ENCODE results near the gene GSN. TPM values are rescaled to one million over a fixed set of nuclear protein-coding genes. Genes with fewer than 3 reads are reported as not detected.

Gene GSN
- total RNA-seq, 4 donors from 2014 or later, result 628 to 986 (median 782) TPM

DNA sequence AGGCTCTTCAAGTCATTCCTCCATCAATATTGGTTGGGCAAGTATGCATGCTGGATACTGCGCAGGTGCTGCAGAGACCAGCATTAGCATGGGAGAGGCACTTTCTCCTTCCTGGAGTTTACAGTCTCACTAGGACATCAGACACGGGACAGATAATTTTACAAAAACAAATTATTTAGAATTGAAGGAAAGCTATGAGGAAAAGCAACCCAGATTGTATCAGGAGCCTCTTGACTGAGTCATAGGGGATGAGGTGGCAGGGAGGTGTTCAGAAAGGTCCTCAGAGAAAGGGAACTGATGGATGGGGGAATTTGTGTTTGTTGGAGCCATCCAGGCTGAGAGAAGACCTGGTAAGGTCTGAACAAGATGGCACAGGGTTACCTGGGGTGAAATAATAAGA is 41.8 kb upstream of the GSN start:
- H3K27ac ChIP-seq, result no peak overlapping the region
- DNase-seq, result no peak
- H3K36me3 ChIP-seq, result no peaks in the 10 kb centered on the region
- H3K4me3 ChIP-seq, result no peak overlapping the region
- in situ Hi-C loops (cut with MboI; ENCODE audit: low pct_ligation_motif_present in 1 of 4, low pct_unique_long_range_greater_than_20kb in 1 of 4, low sequenced_read_pairs in 3 of 4) (no loop called here), intact Hi-C loops (cut with DNase I; ENCODE audit: low total_unique reads) (no loop called here)
- H3K4me1 ChIP-seq, result no peaks in the 10 kb centered on the region
- 80 to 83% methylated on average over 2 of the region's 2 CpGs for WGBS, 2 donors (ENCODE audit: low coverage in 1 of 2)
- no peaks in the 10 kb centered on the region for H3K9me3 ChIP-seq
- no peak for TF ChIP-seq EP300 (IDR thresholded peaks at IDR 0.05; ENCODE audit: low read depth)
- no peaks in the 10 kb centered on the region for H3K27me3 ChIP-seq

GRCh38 chr9:121227862-121228261 is 40.1 kb upstream of the GSN start:
- TF ChIP-seq POLR2AphosphoS5 (IDR thresholded peaks at IDR 0.05) (no peak), POLR2A (IDR thresholded peaks at IDR 0.05) (no peak)
- Histone ChIP-seq H3K27me3 (no peaks in the 10 kb centered on the region), H3K9me3 (no peaks in the 10 kb centered on the region), H3K4me3 (no peak overlapping the region), H3K4me1 (no peaks in the 10 kb centered on the region), H3K36me3 (no peaks in the 10 kb centered on the region), H3K27ac (no peak overlapping the region)
- no peak for DNase-seq
- 33 to 59% methylated on average over 1 to 4 of the region's 4 CpGs for WGBS, 2 donors (ENCODE audit: low coverage in 1 of 2)
- intact Hi-C loops (cut with DNase I; ENCODE audit: low total_unique reads) (no loop called here), in situ Hi-C loops (cut with MboI; ENCODE audit: low pct_ligation_motif_present in 1 of 4, low pct_unique_long_range_greater_than_20kb in 1 of 4, low sequenced_read_pairs in 3 of 4) (no loop called here)

- DNase-seq, result no peak
- Histone ChIP-seq H3K9me3 (no peaks in the 10 kb centered on the region), H3K27me3 (no peaks in the 10 kb centered on the region), H3K27ac (no peak overlapping the region), H3K36me3 (no peaks in the 10 kb centered on the region), H3K4me1 (no peaks in the 10 kb centered on the region), H3K4me3 (no peak overlapping the region)
- TF ChIP-seq EP300 (IDR thresholded peaks at IDR 0.05; ENCODE audit: low read depth), result no peak
- in situ Hi-C loops (cut with MboI; ENCODE audit: low pct_ligation_motif_present in 1 of 4, low pct_unique_long_range_greater_than_20kb in 1 of 4, low sequenced_read_pairs in 3 of 4), result no loop called here
- intact Hi-C loops (cut with DNase I; ENCODE audit: low total_unique reads), result no loop called here
- WGBS, 2 donors (ENCODE audit: low coverage in 1 of 2), result 79 to 83% methylated on average over 5 of the region's 5 CpGs
Measured at GRCh38 chr9:121230256-121230655, 37.7 kb upstream of the GSN start.

GRCh38 chr9:121232251-121232650 is 35.7 kb upstream of the GSN start:
- Histone ChIP-seq H3K9me3 (no peaks in the 10 kb centered on the region), H3K4me1 (no peaks in the 10 kb centered on the region), H3K4me3 (no peak overlapping the region), H3K36me3 (no peaks in the 10 kb centered on the region), H3K27me3 (no peaks in the 10 kb centered on the region), H3K27ac (no peak overlapping the region)
- 97 to 100% methylated on average over 4 of the region's 4 CpGs for WGBS, 2 donors (ENCODE audit: low coverage in 1 of 2)
- intact Hi-C loops (cut with DNase I; ENCODE audit: low total_unique reads), result no loop called here
- DNase-seq, result no peak
- TF ChIP-seq EP300 (IDR thresholded peaks at IDR 0.05; ENCODE audit: low read depth) (no peak), POLR2A (IDR thresholded peaks at IDR 0.05) (no peak), POLR2AphosphoS5 (IDR thresholded peaks at IDR 0.05) (no peak), CTCF (IDR thresholded peaks at IDR 0.05) (no peak)
- in situ Hi-C loops (cut with MboI; ENCODE audit: low pct_ligation_motif_present in 1 of 4, low pct_unique_long_range_greater_than_20kb in 1 of 4, low sequenced_read_pairs in 3 of 4), result no loop called here

DNA sequence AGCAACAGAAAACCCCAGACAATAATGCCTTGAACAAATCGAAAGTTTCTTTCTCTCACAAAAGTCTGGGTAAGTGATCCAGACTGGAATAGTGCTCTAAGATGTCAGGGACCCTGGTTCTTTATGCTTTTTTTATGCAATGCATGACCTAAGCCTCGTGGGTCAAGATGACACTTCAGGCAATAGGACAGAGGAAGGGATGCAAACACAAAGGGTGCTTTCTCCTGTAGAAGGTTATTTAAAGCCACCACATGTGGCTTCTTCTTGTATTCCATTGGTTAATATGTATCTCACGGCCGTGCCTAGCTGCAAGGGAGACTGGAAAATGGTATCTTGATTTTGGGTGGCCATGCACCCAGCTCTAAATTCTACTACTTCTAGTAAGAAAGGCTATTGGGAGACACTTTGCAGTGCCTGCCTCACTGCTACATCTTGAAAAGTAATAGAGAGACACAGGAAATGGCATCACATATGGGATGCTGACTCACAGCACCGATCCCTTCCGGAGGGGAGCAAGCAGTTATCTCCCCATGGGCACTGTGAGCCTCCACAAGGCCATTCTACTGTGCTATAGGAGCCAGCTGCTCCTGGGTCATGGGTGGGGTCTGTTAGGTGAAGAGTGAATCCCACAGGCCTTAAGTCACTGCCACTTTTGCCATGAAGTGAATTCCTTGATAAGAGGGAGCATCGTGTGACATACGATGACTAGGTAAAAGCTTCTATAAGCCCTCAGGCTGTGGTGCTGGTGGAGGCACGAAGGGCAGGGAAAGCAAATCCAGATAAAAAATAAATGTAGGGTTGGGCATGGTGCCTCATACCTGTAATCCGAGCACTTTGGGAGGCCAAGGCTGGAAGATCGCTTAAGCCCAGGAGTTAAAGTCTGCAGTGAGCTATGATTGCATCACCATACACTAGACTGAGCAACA is 33.8 kb upstream of the GSN start:
- no peak for DNase-seq
- WGBS, 2 donors (ENCODE audit: low coverage in 1 of 2), result 83 to 92% methylated on average over 6 to 11 of the region's 11 CpGs
- Histone ChIP-seq H3K4me1 (no peaks in the 10 kb centered on the region), H3K27me3 (no peaks in the 10 kb centered on the region), H3K9me3 (no peaks in the 10 kb centered on the region), H3K36me3 (no peaks in the 10 kb centered on the region), H3K27ac (no peak overlapping the region), H3K4me3 (no peak overlapping the region)
- no peak for TF ChIP-seq CTCF (IDR thresholded peaks at IDR 0.05)
- no peak for TF ChIP-seq POLR2A (IDR thresholded peaks at IDR 0.05)
- TF ChIP-seq POLR2AphosphoS5 (IDR thresholded peaks at IDR 0.05), result no peak
- TF ChIP-seq EP300 (IDR thresholded peaks at IDR 0.05; ENCODE audit: low read depth), result no peak
- in situ Hi-C loops (cut with MboI; ENCODE audit: low pct_ligation_motif_present in 1 of 4, low pct_unique_long_range_greater_than_20kb in 1 of 4, low sequenced_read_pairs in 3 of 4), result no loop called here
- intact Hi-C loops (cut with DNase I; ENCODE audit: low total_unique reads), result no loop called here

All from transverse colon (tissue), 4 donors.